DND-41 (cell line): ENCODE measurements around the gene BBLN.

ENCODE experiments used
- EZH2 ChIP-seq: IDR thresholded peaks from 3 replicates; pipeline ENCODE4 v1.6.1; 2012; ENCODE audit warnings: borderline replicate concordance, low read depth, mild to moderate bottlenecking, moderate library complexity, low read length, inconsistent platforms; ENCODE audit not compliant: severe bottlenecking
- TF ChIP-seq, protein P1 (sequence below): IDR thresholded peaks from 2 replicates; pipeline ENCODE4 v1.5.1; 2012; ENCODE audit warnings: borderline replicate concordance, low read length, moderate library complexity, mild to moderate bottlenecking; ENCODE audit not compliant: poor library complexity, severe bottlenecking; ENCODE audit errors: extremely low read depth

DNA sequence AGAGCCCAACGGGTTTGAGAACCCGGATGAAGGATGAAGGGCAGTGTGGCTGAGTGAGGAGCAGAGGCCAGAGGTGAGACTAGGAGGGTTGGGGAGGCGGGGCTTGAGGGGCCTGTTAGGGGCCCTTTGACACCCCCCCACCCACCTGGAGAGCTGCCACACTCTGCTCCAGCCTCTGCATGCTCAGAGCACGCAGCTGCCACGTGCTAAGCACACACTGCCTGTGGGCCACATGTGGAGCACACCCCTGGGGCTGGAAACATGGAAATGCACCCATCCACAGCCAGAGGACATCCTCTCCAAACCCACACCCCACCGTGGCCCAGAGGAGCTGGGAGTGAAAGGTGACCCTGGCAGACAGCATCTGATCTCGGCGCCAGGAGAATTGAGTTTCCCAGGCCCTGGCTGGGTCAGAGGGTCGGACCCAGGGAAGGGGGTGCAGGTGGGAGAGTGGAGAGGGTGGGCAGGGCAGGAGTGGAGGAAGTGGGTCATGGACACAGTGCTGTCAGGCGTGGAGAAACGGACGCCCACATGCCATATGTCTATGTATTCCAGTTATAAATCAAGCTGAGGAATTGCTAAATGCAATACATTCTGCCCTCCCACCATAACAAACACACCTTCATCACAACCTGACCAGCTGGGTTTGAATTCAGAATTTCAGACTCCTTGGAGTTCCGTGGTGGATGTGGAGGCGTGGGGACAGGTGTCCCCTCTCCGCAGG is 49.0 kb downstream of the BBLN start:
- TF ChIP-seq, protein P1, sequence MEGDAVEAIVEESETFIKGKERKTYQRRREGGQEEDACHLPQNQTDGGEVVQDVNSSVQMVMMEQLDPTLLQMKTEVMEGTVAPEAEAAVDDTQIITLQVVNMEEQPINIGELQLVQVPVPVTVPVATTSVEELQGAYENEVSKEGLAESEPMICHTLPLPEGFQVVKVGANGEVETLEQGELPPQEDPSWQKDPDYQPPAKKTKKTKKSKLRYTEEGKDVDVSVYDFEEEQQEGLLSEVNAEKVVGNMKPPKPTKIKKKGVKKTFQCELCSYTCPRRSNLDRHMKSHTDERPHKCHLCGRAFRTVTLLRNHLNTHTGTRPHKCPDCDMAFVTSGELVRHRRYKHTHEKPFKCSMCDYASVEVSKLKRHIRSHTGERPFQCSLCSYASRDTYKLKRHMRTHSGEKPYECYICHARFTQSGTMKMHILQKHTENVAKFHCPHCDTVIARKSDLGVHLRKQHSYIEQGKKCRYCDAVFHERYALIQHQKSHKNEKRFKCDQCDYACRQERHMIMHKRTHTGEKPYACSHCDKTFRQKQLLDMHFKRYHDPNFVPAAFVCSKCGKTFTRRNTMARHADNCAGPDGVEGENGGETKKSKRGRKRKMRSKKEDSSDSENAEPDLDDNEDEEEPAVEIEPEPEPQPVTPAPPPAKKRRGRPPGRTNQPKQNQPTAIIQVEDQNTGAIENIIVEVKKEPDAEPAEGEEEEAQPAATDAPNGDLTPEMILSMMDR: no peak
- TF ChIP-seq EZH2: no peak
